Esophagus squamous epithelium (tissue), 4 donors: Measurements from ENCODE around the gene CFAP65.

Experiments
- CTCF ChIP-seq, 6 experiments: fragments of 450-650 bp in 4 of 6; fragments of 200-600 bp in 2 of 6; sonication (generic) in 2 of 6; IDR thresholded peaks; one replicate each; pipeline ENCODE4 v1.5.1; 2016 to 2019; ENCODE audit warnings: antibody characterized with exemption in 6 of 6, mild to moderate bottlenecking in 4 of 6, moderate library complexity in 4 of 6
- POLR2A ChIP-seq, 4 donors: fragments of 450-650 bp; IDR thresholded peaks; one replicate each; pipeline ENCODE4 v1.6.1; 2017; ENCODE audit warnings: antibody characterized with exemption in 4 of 4, mild to moderate bottlenecking in 4 of 4, moderate library complexity in 3 of 4

GRCh38 chr2:219057709-219058540, 16.6 kb upstream of the CFAP65 start:
- TF ChIP-seq POLR2A (IDR thresholded peaks at IDR 0.05) (no peak), CTCF (IDR thresholded peaks at IDR 0.05) (peak; percentile 63 to 92 (median 81))
